22Rv1 (cell line): ENCODE data around the gene SH3RF1.

Experiments
- CTCF ChIP-seq: fragments of 450-650 bp; IDR thresholded peaks from 2 replicates; pipeline ENCODE4 v1.5.1; 2017; ENCODE audit warnings: mild to moderate bottlenecking
- ZFX ChIP-seq: fragments of 450-650 bp; IDR thresholded peaks from 2 replicates; pipeline ENCODE4 v1.6.1; 2017; ENCODE audit warnings: antibody characterized with exemption, borderline replicate concordance

DNA sequence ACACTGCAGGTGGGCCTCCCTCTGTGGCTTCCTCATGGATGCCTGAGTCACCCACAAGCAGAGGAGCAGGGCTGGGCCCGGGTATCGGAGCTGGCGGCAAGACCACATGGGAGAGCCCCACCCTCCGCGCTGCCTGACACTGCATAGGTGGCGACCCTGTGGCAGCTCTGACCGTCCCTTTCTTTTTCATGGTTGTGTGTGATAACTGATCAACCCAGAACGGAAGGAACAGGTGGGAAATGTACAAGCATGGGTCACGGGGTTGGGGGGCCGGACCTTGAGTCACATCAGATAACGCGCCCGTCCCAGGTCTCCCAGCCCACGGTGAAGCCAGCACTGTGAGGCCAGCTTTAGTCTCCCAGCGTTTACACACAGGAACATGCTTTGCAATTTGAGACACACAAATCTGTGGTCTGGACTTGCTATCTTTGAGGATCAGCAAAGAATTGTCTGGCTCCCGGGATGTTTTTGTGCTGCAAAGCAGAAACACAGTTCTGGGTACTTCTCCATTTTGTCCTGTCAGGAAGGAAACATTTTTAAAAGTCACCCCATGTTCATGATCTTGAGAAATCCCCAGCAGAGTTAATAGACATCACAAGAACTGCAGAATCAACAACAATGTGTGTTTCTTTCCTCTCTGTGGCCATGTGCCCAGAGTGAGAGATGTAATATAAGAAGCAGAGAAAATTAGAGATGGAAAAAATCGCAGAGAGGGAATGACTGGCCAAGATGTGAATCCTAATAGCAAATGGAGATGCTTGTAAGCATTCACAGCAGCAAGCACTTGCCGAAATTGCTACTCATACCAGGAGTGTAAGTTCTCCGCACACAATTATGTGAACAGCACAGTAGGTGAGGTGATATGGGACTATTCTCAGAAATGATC is 190.6 kb downstream of the SH3RF1 start:
- TF ChIP-seq CTCF = no peak
- TF ChIP-seq ZFX = no peak
